Ishikawa (cell line): ENCODE measurements around the gene ANO4.

Experiments used
- CEBPB ChIP-seq: IDR thresholded peaks from 2 replicates; pipeline ENCODE4 v1.6.1; 2012
- CREB1 ChIP-seq: IDR thresholded peaks from 2 replicates; pipeline ENCODE4 v1.6.1; 2012; ENCODE audit warnings: low read depth
- EGR1 ChIP-seq: IDR thresholded peaks from 2 replicates; pipeline ENCODE4 v1.6.1; 2012
- EP300 ChIP-seq: IDR thresholded peaks from 2 replicates; pipeline ENCODE4 v1.6.1; 2012; ENCODE audit warnings: borderline replicate concordance
- FOXM1 ChIP-seq: IDR thresholded peaks from 2 replicates; pipeline ENCODE4 v1.6.1; 2012; ENCODE audit warnings: low read depth, borderline replicate concordance
- NFIC ChIP-seq: IDR thresholded peaks from 2 replicates; pipeline ENCODE4 v1.6.1; 2012
- RAD21 ChIP-seq: IDR thresholded peaks from 2 replicates; pipeline ENCODE4 v1.6.1; 2012; ENCODE audit warnings: low read depth
- REST ChIP-seq: IDR thresholded peaks from 2 replicates; pipeline ENCODE4 v1.6.1; 2012; ENCODE audit warnings: low read depth, mild to moderate bottlenecking
- TAF1 ChIP-seq: IDR thresholded peaks from 2 replicates; pipeline ENCODE4 v1.6.1; 2012; ENCODE audit warnings: low read depth, mild to moderate bottlenecking
- TCF12 ChIP-seq: IDR thresholded peaks from 2 replicates; pipeline ENCODE4 v1.6.1; 2012; ENCODE audit warnings: low read depth
- TEAD4 ChIP-seq: IDR thresholded peaks from 2 replicates; pipeline ENCODE4 v1.6.1; 2012
- USF1 ChIP-seq: IDR thresholded peaks from 2 replicates; pipeline ENCODE4 v1.6.1; 2012
- YY1 ChIP-seq: IDR thresholded peaks from 2 replicates; pipeline ENCODE4 v1.6.1; 2012; ENCODE audit warnings: low read depth
- ZBTB7A ChIP-seq: IDR thresholded peaks from 2 replicates; pipeline ENCODE4 v1.6.1; 2012; ENCODE audit warnings: low read depth
- TF ChIP-seq, protein P1 (sequence below): IDR thresholded peaks from 2 replicates; pipeline ENCODE4 v1.6.1; 2012

ANO4 gene

GRCh38 chr12:100755186-100755585 lies 39.4 kb upstream of the ANO4 start:
- no peak for TF ChIP-seq FOXM1
- no peak for TF ChIP-seq REST
- no peak for TF ChIP-seq YY1
- TF ChIP-seq ZBTB7A, result no peak
- TF ChIP-seq RAD21, result no peak
- TF ChIP-seq EGR1, result no peak
- TF ChIP-seq TAF1, result no peak
- TF ChIP-seq EP300, result no peak
- TF ChIP-seq NFIC, result no peak

DNA sequence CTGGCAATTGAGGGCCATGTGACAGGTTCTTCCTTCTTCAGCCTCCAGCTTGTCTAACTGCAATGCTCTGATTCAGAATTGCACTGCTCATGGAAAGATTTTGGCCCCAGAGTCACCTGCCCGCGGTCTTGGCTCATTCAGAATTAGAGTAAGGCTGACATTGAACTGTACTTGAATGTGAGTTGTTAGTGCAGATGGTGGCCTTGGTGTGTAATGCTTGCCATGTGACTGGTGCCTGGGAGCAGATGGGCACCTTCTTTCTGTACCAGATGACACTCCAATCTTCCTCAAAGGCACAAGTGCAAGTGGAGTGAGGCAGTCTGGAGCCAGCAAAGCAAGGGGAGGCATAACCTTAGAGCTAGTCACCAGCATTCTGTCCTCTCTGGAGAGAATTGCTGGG lies 36.5 kb upstream of the ANO4 start:
- TF ChIP-seq YY1 (no peak), TEAD4 (no peak), NFIC (no peak), ZBTB7A (no peak), EGR1 (no peak), CEBPB (no peak), CREB1 (no peak), FOXM1 (no peak), REST (no peak), USF1 (no peak), RAD21 (no peak), TAF1 (no peak), TCF12 (no peak), EP300 (no peak)
- TF ChIP-seq, protein P1, sequence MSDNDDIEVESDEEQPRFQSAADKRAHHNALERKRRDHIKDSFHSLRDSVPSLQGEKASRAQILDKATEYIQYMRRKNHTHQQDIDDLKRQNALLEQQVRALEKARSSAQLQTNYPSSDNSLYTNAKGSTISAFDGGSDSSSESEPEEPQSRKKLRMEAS, result no peak

GRCh38 chr12:100767371-100767770 lies 27.2 kb upstream of the ANO4 start:
- TF ChIP-seq YY1, result no peak
- no peak for TF ChIP-seq CEBPB
- no peak for TF ChIP-seq TEAD4
- TF ChIP-seq CREB1, result no peak
- no peak for TF ChIP-seq ZBTB7A
- TF ChIP-seq REST, result no peak
- TF ChIP-seq RAD21, result no peak
- TF ChIP-seq FOXM1, result no peak
- no peak for TF ChIP-seq NFIC
- TF ChIP-seq TCF12, result no peak
- TF ChIP-seq EP300, result no peak
- no peak for TF ChIP-seq TAF1
- TF ChIP-seq EGR1, result no peak
- TF ChIP-seq, protein P1, result no peak
- no peak for TF ChIP-seq USF1

GRCh38 chr12:100767950-100768349 lies 26.6 kb upstream of the ANO4 start:
- TF ChIP-seq TEAD4 (no peak), CEBPB (no peak), EP300 (no peak), REST (no peak), FOXM1 (no peak), YY1 (no peak), EGR1 (no peak), RAD21 (no peak), TAF1 (no peak)
- TF ChIP-seq, protein P1, result no peak
